Endothelial cell of umbilical vein (primary cell): Measurements from ENCODE around the gene SNX24. TPM values are rescaled to one million over a fixed set of nuclear protein-coding genes. Genes with fewer than 3 reads are reported as not detected.
A peak's percentile ranks its signal among the peaks of the same experiment; 100 is the strongest.

ENCODE experiments used
- BruUV-seq: library from RNA; stranded (reverse); fragments of 400-500 nt; replicated peaks from 2 replicates; lab custom pipeline; 2021; lab: Mats Ljungman, UMichigan
- CTCF ChIA-PET: fragments of 300-600, 350-600 bp; sonication (Branson Sonifier 250); formaldehyde crosslinking; loops from one replicate; lab custom pipeline; 2021; ENCODE audit warnings: antibody characterized with exemption, inconsistent platforms; lab: Charles Lee
- POLR2A ChIA-PET: fragments of 300-600, 350-600 bp; sonication (Branson Sonifier 250); formaldehyde crosslinking; loops from one replicate; lab custom pipeline; 2021; ENCODE audit warnings: antibody characterized with exemption, inconsistent platforms; lab: Charles Lee
- DNase-seq: peaks from one replicate; pipeline ENCODE4 v3.0.0-alpha.2; 2011; ENCODE audit warnings: low read depth, low spot score
- FAIRE-seq: peaks from 2 replicates; lab custom pipeline; 2011; peaks lifted over from hg19 to GRCh38; lab: Jason Lieb, UNC
- H2AFZ ChIP-seq: 2 replicates; pipeline ENCODE4 v1.6.0; 2012; ENCODE audit warnings: low read depth, low read length, control low read depth, inconsistent platforms
- H3K27ac ChIP-seq: 2 replicates; pipeline ENCODE4 v1.5.1; 2011; ENCODE audit warnings: low read depth, mild to moderate bottlenecking, control low read depth, low read length, moderate library complexity; ENCODE audit not compliant: insufficient read depth
- H3K27me3 ChIP-seq, 2 experiments: 2 replicates each; pipeline versions ENCODE4 v1.6.0 to v1.6.1; 2011; ENCODE audit warnings: low read length in 2 of 2, mixed read lengths in 1 of 2; ENCODE audit not compliant: control insufficient read depth in 2 of 2, insufficient read depth in 2 of 2
- H3K36me3 ChIP-seq, 2 experiments: 2 replicates in 1 of 2; 3 replicates in 1 of 2; pipeline ENCODE4 v1.5.1; 2011; ENCODE audit warnings: low read length in 2 of 2, mild to moderate bottlenecking in 1 of 2, moderate library complexity in 1 of 2; ENCODE audit not compliant: control insufficient read depth in 2 of 2, insufficient read depth in 2 of 2; ENCODE audit errors: extremely low read depth in 1 of 2
- H3K4me1 ChIP-seq: 3 replicates; pipeline ENCODE4 v1.5.1; 2011; ENCODE audit warnings: mild to moderate bottlenecking, low read length; ENCODE audit not compliant: control insufficient read depth, insufficient read depth; ENCODE audit errors: extremely low read depth
- H3K4me2 ChIP-seq: 2 replicates; pipeline ENCODE4 v1.6.1; 2011; ENCODE audit warnings: low read length, control low read depth, mixed read lengths; ENCODE audit not compliant: insufficient read depth
- H3K4me3 ChIP-seq, 3 experiments: fragments of 200-600 bp in 1 of 3; sonication (generic), shearing (Covaris generic) in 1 of 3; replicated peaks in 1 of 3; 2 replicates each; pipeline ENCODE4 v1.5.1; 2011 to 2016; ENCODE audit warnings: control low read depth in 3 of 3, low read length in 3 of 3, mild to moderate bottlenecking in 2 of 3, inconsistent platforms in 1 of 3, low read depth in 1 of 3, moderate library complexity in 1 of 3; ENCODE audit not compliant: insufficient read depth in 1 of 3
- H3K79me2 ChIP-seq: 2 replicates; pipeline ENCODE4 v1.6.0; 2012; ENCODE audit warnings: low read length, inconsistent platforms; ENCODE audit not compliant: control insufficient read depth, insufficient read depth
- H3K9ac ChIP-seq: replicated peaks from 2 replicates; pipeline ENCODE3; 2011; ENCODE audit warnings: low read length, control low read depth; ENCODE audit not compliant: insufficient read depth; ENCODE audit errors: extremely low read depth
- H3K9me1 ChIP-seq: replicated peaks from 3 replicates; pipeline ENCODE4 v1.6.0; 2011; ENCODE audit warnings: mild to moderate bottlenecking, low read length; ENCODE audit not compliant: control insufficient read depth, insufficient read depth; ENCODE audit errors: extremely low read depth
- H3K9me3 ChIP-seq: replicated peaks from 2 replicates; pipeline ENCODE4 v1.5.1; 2012; ENCODE audit warnings: low read length, inconsistent platforms; ENCODE audit not compliant: control insufficient read depth, insufficient read depth
- H4K20me1 ChIP-seq: replicated peaks from 2 replicates; pipeline ENCODE3; 2011; ENCODE audit warnings: mild to moderate bottlenecking, low read length; ENCODE audit not compliant: control insufficient read depth, insufficient read depth; ENCODE audit errors: extremely low read depth
- CTCF ChIP-seq, 2 donors: IDR thresholded peaks; 1 replicate in 1 of 2; 2 replicates in 1 of 2; pipeline ENCODE4 v1.5.1; 2011; ENCODE audit warnings: low read length in 2 of 2, mild to moderate bottlenecking in 2 of 2, moderate library complexity in 2 of 2, control low read depth in 1 of 2, inconsistent platforms in 1 of 2, low read depth in 1 of 2; ENCODE audit not compliant: insufficient read depth in 1 of 2; ENCODE audit errors: extremely low read depth in 1 of 2
- EZH2 ChIP-seq: IDR thresholded peaks from 2 replicates; pipeline ENCODE4 v1.6.1; 2012; ENCODE audit warnings: borderline replicate concordance, low read depth, mild to moderate bottlenecking, moderate library complexity, low read length, inconsistent platforms; ENCODE audit not compliant: severe bottlenecking
- FOS ChIP-seq: IDR thresholded peaks from 2 replicates; pipeline ENCODE4 v1.6.1; 2011; ENCODE audit warnings: mild to moderate bottlenecking, low read length, moderate library complexity, borderline replicate concordance; ENCODE audit not compliant: insufficient read depth
- GATA2 ChIP-seq: IDR thresholded peaks from 2 replicates; pipeline ENCODE4 v1.7.0; 2011; ENCODE audit warnings: low read depth, mild to moderate bottlenecking, moderate library complexity, mixed read lengths, low read length; ENCODE audit not compliant: insufficient read length, insufficient read depth
- JUN ChIP-seq: IDR thresholded peaks from 2 replicates; pipeline ENCODE4 v1.6.1; 2011; ENCODE audit warnings: borderline replicate concordance, low read depth; ENCODE audit not compliant: insufficient read length, insufficient read depth
- MAX ChIP-seq: IDR thresholded peaks from 2 replicates; pipeline ENCODE4 v1.6.1; 2011; ENCODE audit not compliant: insufficient read depth, insufficient read length
- MYC ChIP-seq: IDR thresholded peaks from one replicate; pipeline ENCODE4 v1.6.1; 2011; ENCODE audit warnings: mild to moderate bottlenecking, low read depth, low read length
- POLR2A ChIP-seq: IDR thresholded peaks from 2 replicates; pipeline ENCODE4 v1.6.1; 2012; ENCODE audit warnings: low read depth, mild to moderate bottlenecking, control low read depth, low read length
- POLR2AphosphoS5 ChIP-seq: IDR thresholded peaks from 2 replicates; pipeline ENCODE4 v1.6.1; 2012; ENCODE audit warnings: low read depth, mild to moderate bottlenecking, control low read depth, low read length, moderate library complexity; ENCODE audit not compliant: insufficient read depth
- dilution Hi-C: fragments of 300-500 bp; cut with MboI; formaldehyde crosslinking; loops from one replicate; pipeline ENCODE4 v1.15.0; 2019; ENCODE audit warnings: low sequenced_read_pairs; ENCODE audit not compliant: extremely low pct_ligation_motif_present
- intact Hi-C: fragments of 100-400 bp; cut with micrococcal nuclease; formaldehyde crosslinking; loops from one replicate; pipeline ENCODE4 v1.10.0; 2022
- polyA plus RNA-seq, 4 experiments: library from polyadenylated mRNA; depleted of rRNA in 3 of 4; stranded (reverse) in 3 of 4; unstranded in 1 of 4; fragments of >200 nt; gene quantifications; 2 replicates each; pipeline versions ENCODE4 v1.2.1 to v1.2.3, GENCODE V29; 2011 to 2012; ENCODE audit warnings: missing spikeins in 1 of 4
- total RNA-seq: library from RNA; stranded (reverse); gene quantifications from 2 replicates; pipeline ENCODE4 v1.2.3, GENCODE V29; 2021

SNX24 gene
- total and polyA plus RNA-seq, 2 donors (not counting 3 experiments of a cell fraction or from before 2014, with no cell fraction given), result 2.9 to 14.9 TPM

GRCh38 chr5:122844136-122844909, 1.1 kb upstream of the SNX24 start:
- no peaks in the 10 kb centered on the region for H3K79me2 ChIP-seq
- BruUV-seq, result no TSS peak
- H3K4me1 ChIP-seq, result peaks cover 14% of the 10 kb centered on the region
- intact Hi-C loops (loop anchor here (2.0 to 10.0 kb wide), 4 partner anchors 192 to 670 kb away; partner anchors contain the start of genes CSNK1G3 and PPIC), dilution Hi-C loops (no loop called here)
- H3K27ac ChIP-seq, result no peak overlapping the region
- H3K9ac ChIP-seq, result peak overlapping the region; percentile 80
- no peaks in the 10 kb centered on the region for H3K9me3 ChIP-seq
- DNase-seq (peak; percentile 14), FAIRE-seq (peak; percentile 18)
- POLR2A ChIA-PET, result interaction anchor here (0.6 kb wide), 1 partner anchor 365 kb away, joined by 3 read pairs; no protein-coding TSS in a partner anchor
- H3K4me3 ChIP-seq, result peak overlapping the region; percentile 71 to 93 (median 76)
- no peak for TF ChIP-seq POLR2AphosphoS5
- no peak for TF ChIP-seq FOS
- TF ChIP-seq EZH2, result no peak
- TF ChIP-seq MAX, result no peak
- no peak for TF ChIP-seq POLR2A
- TF ChIP-seq JUN, result no peak
- TF ChIP-seq MYC, result no peak
- TF ChIP-seq GATA2, result no peak
- no peak for TF ChIP-seq CTCF (IDR thresholded peaks at IDR 0.05; ENCODE audit: extremely low read depth in 1 of 2, insufficient read depth in 1 of 2, low read depth in 1 of 2, low read length in 2 of 2)
- peak overlapping the region; percentile 89 for H2AFZ ChIP-seq
- no peaks in the 10 kb centered on the region for H4K20me1 ChIP-seq
- no peaks in the 10 kb centered on the region for H3K36me3 ChIP-seq
- H3K27me3 ChIP-seq, result no peaks in the 10 kb centered on the region
- CTCF ChIA-PET, result interaction anchor here (0.9 to 3.6 kb wide), 2 partner anchors 14 to 141 kb away, joined by 3 to 21 read pairs; no protein-coding TSS in a partner anchor
- peak overlapping the region; percentile 57 for H3K4me2 ChIP-seq
- H3K9me1 ChIP-seq, result no peaks in the 10 kb centered on the region
